NCI-H2196 treated with DMSO at 0.1 percent for 48 hours (cell line): ENCODE data around the gene AFF3.
"Not testable (repeated sequence)": the region's sequence is repeated elsewhere in the genome, so short reads cannot be mapped to it uniquely, and the experiment has no call there.

Experiments
- DNase-seq: peaks from one replicate; lab custom pipeline; 2025; ENCODE audit not compliant: unreplicated experiment; lab: John Stamatoyannopoulos, UW

AFF3 gene

DNA sequence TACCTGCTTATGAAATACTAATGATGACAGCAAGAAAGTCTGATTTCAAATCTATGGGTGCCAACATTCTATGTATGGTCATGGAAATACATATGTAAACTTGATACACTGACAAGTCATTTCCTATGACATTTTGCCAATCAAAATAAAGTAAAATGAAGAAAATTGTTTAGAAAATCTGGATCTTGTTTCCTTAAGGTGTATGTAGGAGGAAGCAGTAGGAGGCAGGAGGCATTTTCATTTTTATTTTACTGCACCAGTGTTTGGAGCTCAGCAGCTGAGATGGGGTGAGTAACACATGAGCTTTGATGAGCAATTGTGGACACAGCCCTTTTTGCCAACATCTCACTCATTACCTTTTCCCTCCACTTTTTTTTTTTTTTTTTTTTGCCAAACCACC is 167.0 kb downstream of the AFF3 start:
- DNase-seq: no peak

GRCh38 chr2:99974682-99975375 is 167.6 kb downstream of the AFF3 start:
- DNase-seq: no peak

DNA sequence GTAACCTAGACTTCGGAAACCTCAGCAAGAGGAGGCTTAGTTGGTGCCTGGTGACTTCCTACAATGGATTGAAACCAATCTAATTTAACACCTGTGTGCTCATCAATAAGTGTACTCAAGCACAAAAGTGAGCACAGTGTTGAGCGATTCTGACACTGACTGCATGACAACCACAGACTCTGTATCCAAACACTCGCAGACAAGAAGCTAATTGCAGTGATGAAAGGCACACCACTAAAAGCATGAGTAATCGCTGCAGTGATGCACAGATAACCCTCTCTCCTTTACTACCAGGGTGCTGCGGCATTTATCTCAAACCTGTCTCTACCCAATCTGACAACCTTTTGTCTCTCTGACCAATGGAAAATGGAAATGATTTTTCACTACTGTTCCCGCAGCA is 168.1 kb downstream of the AFF3 start:
- DNase-seq: no peak

DNA sequence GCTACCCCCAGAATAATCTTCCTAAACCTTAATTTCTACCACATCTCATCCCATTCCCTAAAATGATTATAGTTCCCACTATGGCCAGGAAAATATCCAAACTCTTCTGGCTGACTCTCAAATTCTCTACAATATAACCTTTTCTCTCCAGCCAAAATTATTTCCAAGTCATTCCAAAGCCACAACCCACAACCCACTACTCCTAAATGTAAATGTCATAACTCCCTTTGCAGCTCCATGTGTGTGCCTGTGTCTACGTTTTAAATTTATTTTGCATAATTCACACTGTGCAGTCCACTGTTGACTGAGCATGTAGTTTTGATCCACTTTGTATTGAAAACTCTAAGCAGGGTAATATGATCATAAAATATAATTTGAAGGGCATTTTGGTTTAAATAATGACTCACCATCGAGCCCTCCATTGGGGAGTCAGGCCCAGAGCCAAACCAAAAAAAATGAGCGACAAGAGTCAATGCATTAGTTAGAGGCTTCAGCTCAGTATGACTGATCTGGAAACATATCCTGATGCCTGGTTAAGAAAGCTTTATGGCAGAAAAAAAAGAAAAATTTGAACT is 171.0 kb downstream of the AFF3 start:
- DNase-seq: no peak

DNA sequence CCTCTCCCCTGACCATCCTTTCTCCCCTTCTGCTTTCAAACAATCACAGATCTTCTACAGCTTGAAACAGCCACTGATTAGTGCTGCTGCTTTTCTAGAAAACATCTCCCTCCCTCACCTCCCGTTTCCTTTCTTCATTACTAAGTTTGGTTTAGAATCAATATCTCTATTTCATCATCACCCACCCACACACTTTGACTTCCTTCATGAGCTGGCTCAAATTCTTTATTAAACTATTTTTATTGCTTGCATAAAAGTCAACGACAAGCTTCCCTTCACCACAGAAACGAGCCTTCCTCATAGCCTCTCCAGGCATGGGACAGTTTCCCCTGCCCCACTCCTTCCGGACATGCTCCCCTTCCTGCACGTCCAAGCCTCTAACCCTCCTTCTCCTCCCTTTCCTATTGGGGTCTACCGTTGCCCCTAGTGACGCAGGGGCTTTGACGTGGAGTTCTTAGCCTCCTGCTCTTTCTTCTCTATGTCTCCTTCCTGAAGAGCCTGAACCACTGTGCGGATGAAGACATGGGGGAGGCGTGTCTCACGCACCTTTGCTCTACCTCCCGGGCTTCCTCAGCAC is 172.0 kb downstream of the AFF3 start:
- no peak for DNase-seq

- no peak for DNase-seq
Observed at GRCh38 chr2:99961196-99961913, 181.0 kb downstream of the AFF3 start.

GRCh38 chr2:99960790-99961189 is 181.6 kb downstream of the AFF3 start:
- DNase-seq: no peak

DNA sequence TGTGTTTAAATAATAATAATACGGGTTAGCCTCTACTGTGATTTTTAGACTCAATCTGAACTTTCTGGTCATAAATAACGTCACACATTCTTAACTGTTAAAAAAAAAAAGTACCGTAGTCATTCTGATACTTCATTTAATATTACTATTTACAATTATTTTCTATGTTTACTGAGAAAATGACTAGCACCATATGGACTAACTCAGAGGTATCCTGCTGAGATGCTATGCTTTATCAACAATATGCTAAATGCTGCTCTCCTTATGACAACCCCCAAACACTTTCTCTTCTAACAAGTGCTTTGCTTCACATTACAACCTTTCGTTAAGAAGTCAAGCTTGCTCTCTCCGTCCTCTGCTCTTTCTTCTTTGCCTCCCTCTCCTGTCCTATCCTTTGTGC is 182.1 kb downstream of the AFF3 start:
- no peak for DNase-seq

DNA sequence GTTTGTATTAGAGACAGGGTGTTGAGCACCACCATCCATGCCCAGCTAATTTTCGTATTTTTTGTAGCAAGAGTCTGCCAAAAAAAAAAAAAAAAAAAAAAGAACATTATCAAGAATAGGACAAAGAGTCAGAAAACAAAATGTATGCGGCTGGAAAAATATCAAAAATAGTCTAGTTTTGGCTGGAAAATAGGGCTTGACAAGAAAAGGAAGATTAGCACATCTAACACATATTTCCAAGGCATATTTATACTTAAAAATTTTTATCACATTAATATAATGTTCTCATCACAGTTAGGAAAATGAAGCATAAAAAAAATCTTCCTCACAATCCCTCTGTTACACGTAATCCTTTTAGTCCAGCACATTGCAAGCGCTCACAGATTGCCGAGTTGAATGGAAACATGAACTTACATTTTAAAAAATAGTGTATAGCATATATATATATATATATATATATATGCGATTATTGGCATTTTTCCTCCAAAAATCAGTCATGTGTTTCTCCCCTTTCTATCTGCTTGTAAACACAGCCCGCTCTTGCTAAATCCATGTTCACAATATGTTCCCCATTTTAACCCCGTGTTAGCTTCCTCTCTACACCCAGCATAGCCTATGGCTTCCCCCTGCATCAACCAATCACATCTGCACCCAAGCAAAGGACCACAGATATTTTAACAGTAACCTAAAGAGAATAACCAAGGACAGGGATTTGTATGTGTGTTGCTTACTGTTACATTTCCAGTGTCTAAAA is 183.0 kb downstream of the AFF3 start:
- no peak for DNase-seq

- DNase-seq: no peak
Observed at GRCh38 chr2:99957332-99958133, 184.9 kb downstream of the AFF3 start.

DNA sequence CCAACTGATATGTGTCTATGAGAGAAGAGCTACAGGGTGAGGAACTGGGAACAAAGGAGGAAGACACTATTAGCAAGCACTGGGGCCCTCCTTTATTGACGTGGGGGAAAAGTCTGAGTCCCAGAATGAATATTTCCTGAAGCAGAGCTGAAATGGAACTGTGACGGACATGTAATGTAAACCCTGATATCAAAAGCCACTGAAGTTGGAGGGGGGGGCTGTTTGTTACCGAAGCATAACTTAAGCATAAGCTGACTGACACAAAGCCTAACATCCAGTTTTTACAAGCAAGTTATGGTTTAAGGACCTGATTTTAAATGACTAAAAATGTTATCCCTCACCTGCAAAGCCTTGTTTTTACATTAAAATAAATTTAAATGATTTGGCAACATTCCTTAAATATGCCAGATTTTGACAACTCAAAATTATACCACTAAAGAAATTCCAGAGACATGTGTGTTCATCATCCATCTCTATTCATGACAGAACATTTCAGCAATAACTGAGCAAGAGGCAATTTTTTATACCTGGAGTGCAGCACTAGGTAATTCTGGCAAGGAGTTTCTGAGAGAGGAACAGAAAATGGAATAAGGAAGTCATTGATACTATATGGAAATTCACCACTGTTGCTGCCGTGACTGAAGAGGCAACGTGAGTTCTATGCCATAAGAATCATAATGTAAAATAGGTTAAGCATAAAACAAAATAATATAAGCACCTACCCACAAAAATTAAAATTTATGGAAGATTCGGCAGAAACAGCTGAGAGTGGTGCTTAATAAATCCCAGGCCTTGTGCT is 186.0 kb downstream of the AFF3 start:
- no peak for DNase-seq

DNA sequence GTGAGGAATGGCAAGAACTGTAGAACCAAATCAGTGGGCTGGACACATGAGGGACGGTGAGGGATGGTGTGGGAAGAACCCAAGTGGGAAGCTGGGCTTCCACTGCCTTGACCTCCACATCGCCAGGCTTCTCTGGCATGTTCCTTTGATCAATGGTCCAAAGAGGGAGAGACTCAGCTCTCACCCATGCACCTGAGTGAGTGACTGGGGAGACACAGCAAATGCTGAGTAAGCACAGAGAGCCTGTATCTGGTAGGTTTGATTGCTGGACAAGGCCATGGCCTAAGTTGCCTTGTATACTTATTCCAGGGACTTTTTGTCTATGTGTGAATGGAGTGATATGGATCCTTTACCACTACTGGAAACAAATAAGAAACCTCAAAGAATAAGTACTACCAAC is 188.6 kb downstream of the AFF3 start:
- no peak for DNase-seq

DNA sequence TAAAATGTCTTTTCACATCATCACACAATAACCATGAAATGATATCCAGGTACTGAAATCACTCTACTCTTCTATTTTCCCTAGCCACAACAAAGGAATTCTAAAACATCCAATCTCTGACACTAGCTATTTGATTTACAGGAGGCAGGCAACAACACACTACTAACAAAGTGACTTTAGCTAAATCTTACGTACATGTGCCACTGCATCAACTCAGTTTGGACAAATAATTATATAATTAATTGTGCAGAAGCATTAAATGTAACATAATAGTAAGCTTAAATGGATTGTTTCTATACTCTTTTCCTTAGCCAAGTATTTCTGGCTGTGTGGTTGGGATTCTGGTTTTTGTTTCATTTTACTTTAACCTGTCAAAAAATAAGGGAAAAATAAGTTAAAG is 192.4 kb downstream of the AFF3 start:
- no peak for DNase-seq

- DNase-seq: no peak
Observed at GRCh38 chr2:99949530-99949929, 192.9 kb downstream of the AFF3 start.

DNA sequence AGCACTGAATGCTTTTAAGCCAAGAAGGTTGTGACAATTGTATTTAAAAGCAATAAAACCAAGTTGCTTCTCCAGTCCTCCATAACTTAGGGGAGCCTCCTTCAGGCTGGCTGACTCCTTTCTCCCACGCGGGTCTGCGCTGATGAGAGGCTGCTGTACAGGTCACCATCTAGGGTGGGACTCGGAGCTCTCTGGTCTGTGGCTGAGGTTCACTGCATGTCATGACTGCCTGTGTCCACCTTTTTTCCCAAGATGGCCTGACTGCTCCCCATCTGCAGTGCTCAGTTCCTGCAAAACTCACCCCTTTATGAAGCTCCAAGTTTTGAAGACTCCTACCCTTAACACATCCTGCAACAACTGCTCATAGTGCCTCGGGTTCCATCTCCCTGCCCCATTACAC is 194.4 kb downstream of the AFF3 start:
- DNase-seq: no peak

- DNase-seq: not testable (repeated sequence)
Observed at GRCh38 chr2:99947366-99947765, 195.0 kb downstream of the AFF3 start.

GRCh38 chr2:99944019-99944418 is 198.4 kb downstream of the AFF3 start:
- DNase-seq: no peak

DNA sequence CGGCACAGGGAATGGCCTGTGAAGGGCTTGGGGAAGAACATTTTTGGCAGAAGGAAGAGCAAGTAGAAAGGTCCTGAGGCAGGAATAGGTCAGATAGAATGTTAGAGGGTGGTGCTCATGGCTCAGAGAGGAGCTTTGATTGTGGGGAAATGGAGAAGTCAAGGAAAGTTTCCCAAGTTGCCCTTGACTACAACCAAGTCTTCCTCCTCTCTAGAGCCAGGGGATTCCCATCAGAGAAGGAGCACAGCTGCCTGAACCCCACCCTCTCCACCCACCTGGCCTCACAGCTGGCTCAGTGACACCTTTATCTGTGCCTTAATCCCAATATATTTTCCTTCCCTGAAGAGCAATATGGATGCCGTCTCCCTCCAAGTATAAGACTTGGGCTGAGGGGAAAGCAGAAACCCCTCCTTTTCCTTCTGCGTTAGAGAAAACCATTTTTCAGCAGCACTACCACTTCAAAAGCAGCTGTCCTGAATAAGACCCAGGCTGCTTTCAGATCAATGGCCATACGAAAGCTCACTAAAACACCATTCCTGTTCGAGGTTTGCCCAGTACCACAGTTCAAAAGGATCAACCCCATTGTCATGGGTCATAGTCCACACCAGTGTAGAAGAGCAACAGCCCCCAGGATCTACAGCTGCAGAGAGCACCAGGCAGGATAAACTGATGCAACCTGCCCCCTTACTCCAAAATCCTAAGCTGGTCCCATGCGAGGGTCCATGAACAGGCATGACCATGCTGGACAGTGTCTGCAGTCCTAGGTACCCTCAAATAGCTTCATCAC is 199.6 kb downstream of the AFF3 start:
- DNase-seq: no peak

DNA sequence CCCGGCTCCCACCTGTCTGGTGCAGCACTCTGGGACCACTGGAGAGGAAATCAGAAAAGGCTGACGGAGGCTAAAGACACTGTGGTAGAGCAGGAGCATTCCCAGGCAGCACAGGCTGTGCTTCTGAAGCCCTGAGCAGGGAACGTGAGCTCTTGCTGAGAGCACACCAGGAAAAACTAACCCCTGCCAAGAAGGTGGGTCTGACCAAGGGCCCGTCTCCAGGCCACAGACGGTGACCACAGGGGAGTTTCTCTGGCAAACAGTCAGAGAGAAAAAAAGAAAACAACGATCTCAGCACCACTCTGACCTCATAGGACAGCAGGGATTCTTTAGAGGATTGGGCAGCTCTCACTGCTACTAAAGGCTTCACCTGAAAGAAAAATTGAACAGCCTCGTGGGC is 201.4 kb downstream of the AFF3 start:
- no peak for DNase-seq
